CD4-positive, CD25-positive, alpha-beta regulatory T cell (primary cell): ENCODE measurements around the gene KIF17. TPM values are rescaled to one million over a fixed set of nuclear protein-coding genes. Genes with fewer than 3 reads are reported as not detected.

Source experiments
- ATAC-seq, 2 donors: fragments of 150-1000 bp; cut with Tn5 transposase; one replicate each; pipeline ENCODE4 v1.10.0; 2021; ENCODE audit warnings: low read depth in 2 of 2, moderate number of reproducible peaks in 2 of 2, moderate library complexity in 1 of 2
- DNase-seq, 3 donors: peaks; one replicate each; pipeline versions ENCODE4 v3.0.0 to v3.0.0-alpha.2; 2012 to 2022; ENCODE audit warnings: mixed read lengths in 1 of 3
- H3K27ac ChIP-seq: one replicate; pipeline ENCODE4 v1.7.0; 2013; ENCODE audit warnings: mild to moderate bottlenecking, low read length; ENCODE audit not compliant: insufficient read depth, poor library complexity, severe bottlenecking
- H3K27me3 ChIP-seq: one replicate; pipeline ENCODE4 v1.7.0; 2013; ENCODE audit warnings: low read length; ENCODE audit not compliant: control insufficient read depth, insufficient read depth
- H3K36me3 ChIP-seq: one replicate; pipeline ENCODE4 v1.7.0; 2013; ENCODE audit warnings: mild to moderate bottlenecking, low read length, moderate library complexity; ENCODE audit not compliant: control insufficient read depth, insufficient read depth
- H3K4me1 ChIP-seq: 2 replicates; pipeline ENCODE4 v1.7.0; 2013; ENCODE audit warnings: mild to moderate bottlenecking, low read length; ENCODE audit not compliant: insufficient read depth, control insufficient read depth, poor library complexity, severe bottlenecking
- H3K4me3 ChIP-seq: one replicate; pipeline ENCODE4 v1.7.0; 2013; ENCODE audit warnings: low read depth, mild to moderate bottlenecking, low read length, moderate library complexity
- H3K9me3 ChIP-seq, 2 experiments: 1 replicate in 1 of 2; 2 replicates in 1 of 2; pipeline ENCODE4 v1.7.0; 2013; ENCODE audit warnings: low read length in 2 of 2, mild to moderate bottlenecking in 1 of 2, moderate library complexity in 1 of 2; ENCODE audit not compliant: control insufficient read depth in 2 of 2
- H3K27ac Mint-ChIP-seq, 3 donors: one replicate each; pipeline ENCODE4 v1.8.0; 2020 to 2022; ENCODE audit warnings: mild to moderate bottlenecking in 3 of 3, mixed read lengths in 3 of 3, moderate library complexity in 2 of 3
- H3K27me3 Mint-ChIP-seq: one replicate; pipeline ENCODE4 v1.8.0; 2022; ENCODE audit warnings: mild to moderate bottlenecking, mixed read lengths
- H3K36me3 Mint-ChIP-seq: one replicate; pipeline ENCODE4 v1.8.0; 2020; ENCODE audit warnings: mixed read lengths
- H3K4me1 Mint-ChIP-seq, 4 donors: one replicate each; pipeline ENCODE4 v1.8.0; 2020 to 2022; ENCODE audit warnings: mixed read lengths in 4 of 4, mild to moderate bottlenecking in 1 of 4
- H3K4me3 Mint-ChIP-seq, 4 donors: one replicate each; pipeline ENCODE4 v1.8.0; 2020 to 2022; ENCODE audit warnings: mild to moderate bottlenecking in 4 of 4, mixed read lengths in 4 of 4, moderate library complexity in 3 of 4
- H3K9me3 Mint-ChIP-seq, 7 donors: one replicate each; pipeline ENCODE4 v1.8.0; 2020 to 2022; ENCODE audit warnings: mixed read lengths in 7 of 7, mild to moderate bottlenecking in 3 of 7, moderate library complexity in 2 of 7
- polyA plus RNA-seq, 4 donors: library from polyadenylated mRNA; unstranded; fragments of 300-500 nt; fragmentation: Illumina TruSeq; gene quantifications; one replicate each; pipeline ENCODE4 v1.2.3, GENCODE V29; 2021
- total RNA-seq: library from RNA; stranded (reverse); gene quantifications from one replicate; pipeline ENCODE4 v1.2.3, GENCODE V29; 2022

The KIF17 gene
- total and polyA plus RNA-seq, 5 donors from 2014 or later: not detected

DNA sequence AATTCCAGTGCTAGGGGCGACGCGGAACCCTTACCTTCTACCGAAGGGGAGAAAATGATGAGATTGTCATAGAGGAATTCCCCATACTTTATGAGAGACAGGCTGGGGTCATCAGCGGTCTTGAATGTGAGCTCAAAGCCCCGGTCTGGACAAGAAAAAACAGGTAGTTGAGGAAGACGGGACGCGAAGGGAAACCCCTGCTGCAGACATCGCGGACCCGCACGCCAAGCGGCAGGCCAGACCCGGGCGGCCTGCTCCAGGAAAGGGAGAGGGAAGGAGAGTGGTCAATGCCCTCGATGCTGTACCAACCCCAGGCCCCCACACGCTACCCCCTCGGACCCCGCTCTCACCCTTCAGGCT is 57.0 kb downstream of the KIF17 start:
- Mint-ChIP-seq H3K27ac (peak overlapping the region; percentile 99), H3K4me1 (peaks cover 28 to 55% (median 36%) of the 10 kb centered on the region in 4 donors), H3K36me3 (peaks cover 21% of the 10 kb centered on the region), H3K27me3 (no peaks in the 10 kb centered on the region), H3K4me3 (peak overlapping the region; percentile 98 to 100 (median 99)), H3K9me3 (no peaks in the 10 kb centered on the region)
- H3K9me3 ChIP-seq: no peaks in the 10 kb centered on the region
- H3K4me3 ChIP-seq: peak overlapping the region; percentile 91
- H3K27ac ChIP-seq: peak overlapping the region; percentile 79
- peaks cover 25% of the 10 kb centered on the region for H3K36me3 ChIP-seq
- peak in 1 of 3 donors; percentile 33 for DNase-seq
- no peaks in the 10 kb centered on the region for H3K27me3 ChIP-seq
- ATAC-seq: no peak
- peaks cover 38% of the 10 kb centered on the region for H3K4me1 ChIP-seq

DNA sequence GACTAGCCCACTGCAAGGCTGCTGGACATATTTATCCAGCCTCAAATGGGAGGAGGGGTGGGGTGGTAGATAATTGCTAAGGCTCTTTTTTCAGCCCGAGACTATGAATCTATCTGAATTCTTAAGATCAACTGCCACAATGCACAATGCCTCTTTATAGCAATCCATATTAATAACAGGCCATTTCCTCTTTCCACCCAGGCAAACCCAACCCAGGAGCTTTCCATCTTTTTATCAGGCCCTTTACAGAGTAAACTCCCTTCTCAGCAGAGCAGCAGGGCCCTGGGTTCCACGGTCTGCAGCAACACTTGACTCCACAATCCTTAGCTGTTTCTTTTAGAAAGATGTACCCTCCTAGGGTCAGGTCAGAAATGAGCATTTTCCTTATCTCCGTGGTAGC is 57.4 kb downstream of the KIF17 start:
- H3K4me3 ChIP-seq: peak overlapping the region; percentile 91
- Mint-ChIP-seq H3K4me3 (peak overlapping the region; percentile 98 to 100 (median 99)), H3K27me3 (no peaks in the 10 kb centered on the region), H3K9me3 (no peaks in the 10 kb centered on the region), H3K4me1 (peaks cover 28 to 57% (median 36%) of the 10 kb centered on the region in 4 donors), H3K27ac (peak overlapping the region; percentile 99), H3K36me3 (peaks cover 25% of the 10 kb centered on the region)
- H3K27me3 ChIP-seq: no peaks in the 10 kb centered on the region
- peaks cover 30% of the 10 kb centered on the region for H3K36me3 ChIP-seq
- no peak for DNase-seq
- no peaks in the 10 kb centered on the region for H3K9me3 ChIP-seq
- H3K4me1 ChIP-seq: peaks cover 38% of the 10 kb centered on the region
- ATAC-seq: no peak
- peak overlapping the region; percentile 79 for H3K27ac ChIP-seq

DNA sequence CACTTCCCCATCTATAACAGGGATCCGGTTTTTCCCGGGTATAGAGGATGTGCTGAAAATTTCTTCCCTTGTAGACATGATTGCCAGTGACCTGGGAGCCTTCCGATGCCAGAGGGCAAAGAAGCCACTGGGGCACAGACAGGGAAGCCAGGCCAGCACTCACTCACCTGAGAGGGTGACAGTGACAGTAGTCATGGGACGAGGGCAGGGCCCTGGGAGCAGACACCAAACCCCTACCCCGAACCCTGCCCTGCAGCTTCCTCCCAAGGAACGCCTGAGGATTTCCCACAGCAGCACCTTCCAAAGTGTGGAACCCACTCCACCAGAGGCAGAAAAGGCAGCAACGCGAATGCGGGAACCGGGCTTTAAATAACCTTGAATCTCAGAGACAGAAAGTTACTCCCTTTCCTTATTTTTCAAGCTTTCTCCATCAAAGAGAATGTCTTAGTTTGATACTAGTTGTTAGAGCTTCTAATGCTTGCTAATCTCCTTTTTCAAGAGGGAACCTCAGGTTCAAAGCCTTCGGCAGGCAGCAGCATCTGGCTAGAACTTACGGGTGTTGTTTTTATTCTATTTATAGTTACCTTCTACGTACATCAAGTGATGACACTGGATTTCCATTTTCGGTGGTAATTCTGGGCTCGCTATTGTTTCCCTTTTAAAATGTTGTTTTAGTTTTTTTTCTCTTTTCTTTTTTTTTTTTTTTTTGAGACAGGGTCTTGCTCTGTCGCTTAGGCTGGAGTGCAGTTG is 59.5 kb downstream of the KIF17 start:
- H3K27me3 ChIP-seq: no peaks in the 10 kb centered on the region
- peaks cover 48% of the 10 kb centered on the region for H3K36me3 ChIP-seq
- peak in 2 of 3 donors; percentile 30 to 40 for DNase-seq
- H3K9me3 ChIP-seq: no peaks in the 10 kb centered on the region
- peaks cover 28 to 57% (median 36%) of the 10 kb centered on the region in 4 donors for H3K4me1 Mint-ChIP-seq
- ATAC-seq: no peak
- no peaks in the 10 kb centered on the region for H3K27me3 Mint-ChIP-seq
- H3K27ac Mint-ChIP-seq: peak overlapping the region in 2 of 3 donors; percentile 74 to 99
- no peak overlapping the region for H3K4me3 ChIP-seq
- peaks cover 35% of the 10 kb centered on the region for H3K36me3 Mint-ChIP-seq
- H3K27ac ChIP-seq: peak overlapping the region; percentile 55
- H3K4me3 Mint-ChIP-seq: peak overlapping the region; percentile 49 to 100 (median 76)
- H3K9me3 Mint-ChIP-seq: no peaks in the 10 kb centered on the region
- peaks cover 38% of the 10 kb centered on the region for H3K4me1 ChIP-seq

DNA sequence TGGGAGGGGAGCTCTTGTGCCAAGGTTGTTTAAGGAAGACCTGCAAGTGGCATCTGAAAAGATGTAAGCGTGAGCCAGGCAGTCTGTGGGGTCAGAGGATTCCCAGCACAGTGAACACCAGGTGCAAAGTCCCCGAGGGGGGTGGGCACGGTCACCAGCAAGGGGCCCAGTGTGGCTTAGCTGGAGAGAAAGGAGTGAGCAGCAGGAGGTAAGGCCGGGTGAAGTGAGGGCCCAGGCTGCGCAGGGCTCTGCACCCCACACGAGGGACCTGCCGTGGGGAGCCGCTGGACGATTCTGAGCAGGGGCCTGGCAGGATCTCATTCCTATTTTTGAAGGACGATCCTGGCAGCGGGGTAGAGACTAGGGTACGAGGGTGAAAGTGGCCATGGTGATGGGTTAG is 60.8 kb downstream of the KIF17 start:
- no peaks in the 10 kb centered on the region for H3K27me3 ChIP-seq
- peaks cover 61% of the 10 kb centered on the region for H3K36me3 ChIP-seq
- no peaks in the 10 kb centered on the region for H3K9me3 ChIP-seq
- DNase-seq: no peak
- peak overlapping the region in 1 of 4 donors; percentile 69 for H3K4me3 Mint-ChIP-seq
- H3K36me3 Mint-ChIP-seq: peaks cover 40% of the 10 kb centered on the region
- H3K4me1 ChIP-seq: peaks cover 33% of the 10 kb centered on the region
- H3K4me1 Mint-ChIP-seq: peaks cover 28 to 49% (median 33%) of the 10 kb centered on the region in 4 donors
- H3K4me3 ChIP-seq: no peak overlapping the region
- no peak overlapping the region for H3K27ac ChIP-seq
- ATAC-seq: no peak
- peak overlapping the region; percentile 42 to 99 (median 63) for H3K27ac Mint-ChIP-seq
- H3K9me3 Mint-ChIP-seq: no peaks in the 10 kb centered on the region
- no peaks in the 10 kb centered on the region for H3K27me3 Mint-ChIP-seq

DNA sequence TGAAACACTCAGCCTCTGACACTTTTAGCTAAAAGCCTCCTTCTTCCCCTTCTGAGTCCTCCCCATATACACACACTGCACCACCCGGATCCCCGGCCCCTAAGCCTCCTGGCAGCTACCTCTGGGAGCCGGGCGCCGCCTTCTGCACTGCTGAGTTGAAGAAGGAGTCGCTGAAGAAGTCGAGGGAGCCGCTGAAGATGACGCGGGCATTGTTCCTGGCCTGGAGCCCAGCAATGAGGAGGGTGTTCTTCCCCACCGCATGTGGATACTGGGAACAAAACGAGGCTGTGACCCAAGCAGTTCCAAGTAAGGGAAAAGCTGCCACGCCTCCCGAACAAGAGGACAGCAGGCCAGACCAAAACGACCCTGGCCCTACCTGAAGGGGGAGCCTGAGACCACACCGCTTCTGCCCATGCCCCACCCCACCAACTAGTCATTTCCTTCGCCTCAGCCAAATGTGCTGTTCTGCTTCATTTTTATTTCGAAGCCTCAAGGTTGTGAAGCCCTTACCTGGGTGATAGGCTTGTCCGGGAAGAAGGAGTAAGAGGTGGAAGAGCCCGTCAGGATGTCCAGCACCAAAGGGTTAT is 63.6 kb downstream of the KIF17 start:
- no peaks in the 10 kb centered on the region for H3K27me3 Mint-ChIP-seq
- ATAC-seq: no peak
- no peaks in the 10 kb centered on the region for H3K27me3 ChIP-seq

DNA sequence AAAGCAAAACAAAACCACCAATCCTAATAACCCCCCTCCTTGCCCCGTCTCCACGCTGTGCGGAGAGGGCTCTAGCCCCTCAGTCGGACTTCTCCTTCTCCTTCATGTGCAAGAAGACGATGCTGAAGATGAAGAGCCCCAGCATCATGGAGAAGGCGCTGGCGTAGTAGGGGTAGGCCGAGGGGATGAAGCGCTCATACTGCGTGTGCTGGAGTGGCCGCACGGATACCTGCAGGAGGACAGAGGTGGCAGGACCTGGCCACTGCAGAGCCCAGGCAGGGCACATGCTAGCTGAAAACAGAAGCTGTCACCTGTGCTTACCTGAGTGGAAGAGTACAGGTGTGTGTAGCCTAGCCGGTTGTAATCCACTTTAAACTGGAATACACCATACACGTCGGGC is 65.5 kb downstream of the KIF17 start:
- peaks cover 87% of the 10 kb centered on the region for H3K36me3 ChIP-seq
- no peak for ATAC-seq
- H3K36me3 Mint-ChIP-seq: peaks cover 47% of the 10 kb centered on the region

More for the DNA sequence above, 63.6 kb downstream of the KIF17 start:
- peaks cover 85% of the 10 kb centered on the region for H3K36me3 ChIP-seq
- Mint-ChIP-seq H3K27ac (no peak overlapping the region), H3K36me3 (peaks cover 45% of the 10 kb centered on the region), H3K4me1 (peaks cover 8 to 25% (median 12%) of the 10 kb centered on the region in 4 donors), H3K9me3 (no peaks in the 10 kb centered on the region), H3K4me3 (no peak overlapping the region)
- no peaks in the 10 kb centered on the region for H3K9me3 ChIP-seq
- H3K4me1 ChIP-seq: peaks cover 14% of the 10 kb centered on the region
- no peak overlapping the region for H3K4me3 ChIP-seq
- H3K27ac ChIP-seq: no peak overlapping the region
- no peak for DNase-seq

DNA sequence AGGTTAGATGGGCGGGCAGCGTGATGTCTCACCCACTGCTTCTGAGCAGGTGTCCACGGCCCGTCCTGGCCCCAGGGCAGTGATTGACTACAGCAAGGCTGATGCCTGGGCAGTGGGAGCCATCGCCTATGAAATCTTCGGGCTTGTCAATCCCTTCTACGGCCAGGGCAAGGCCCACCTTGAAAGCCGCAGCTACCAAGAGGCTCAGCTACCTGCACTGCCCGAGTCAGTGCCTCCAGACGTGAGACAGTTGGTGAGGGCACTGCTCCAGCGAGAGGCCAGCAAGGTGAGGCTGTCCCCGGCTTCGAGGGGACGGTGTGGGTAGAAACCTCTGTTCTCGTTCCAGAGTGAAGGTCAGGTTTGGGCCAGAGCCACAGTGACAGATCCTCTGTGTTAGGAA is 68.9 kb downstream of the KIF17 start:
- no peaks in the 10 kb centered on the region for H3K9me3 ChIP-seq
- H3K4me1 ChIP-seq: no peaks in the 10 kb centered on the region
- Mint-ChIP-seq H3K36me3 (peaks cover 37% of the 10 kb centered on the region), H3K27ac (peak overlapping the region in 1 of 3 donors; percentile 9), H3K4me1 (peaks cover 0 to 2% (median 0%) of the 10 kb centered on the region in 4 donors), H3K4me3 (no peak overlapping the region), H3K9me3 (no peaks in the 10 kb centered on the region), H3K27me3 (no peaks in the 10 kb centered on the region)
- no peak overlapping the region for H3K27ac ChIP-seq
- ATAC-seq (no peak), DNase-seq (no peak)
- H3K4me3 ChIP-seq: no peak overlapping the region
- no peaks in the 10 kb centered on the region for H3K27me3 ChIP-seq
- peaks cover 65% of the 10 kb centered on the region for H3K36me3 ChIP-seq

More for the DNA sequence above, 65.5 kb downstream of the KIF17 start:
- no peak overlapping the region for H3K4me3 Mint-ChIP-seq
- Histone ChIP-seq H3K4me1 (no peaks in the 10 kb centered on the region), H3K4me3 (no peak overlapping the region), H3K27me3 (no peaks in the 10 kb centered on the region), H3K9me3 (no peaks in the 10 kb centered on the region), H3K27ac (no peak overlapping the region)
- no peak for DNase-seq
- H3K27ac Mint-ChIP-seq: no peak overlapping the region
- H3K9me3 Mint-ChIP-seq: no peaks in the 10 kb centered on the region
- H3K4me1 Mint-ChIP-seq: peaks cover 0 to 8% (median 6%) of the 10 kb centered on the region in 4 donors
- no peaks in the 10 kb centered on the region for H3K27me3 Mint-ChIP-seq
